ENCODE measurements around the gene S100A13.
"Not testable (repeated sequence)": the region's sequence is repeated elsewhere in the genome, so short reads cannot be mapped to it uniquely, and the experiment has no call there.

GRCh38 chr1:153575081-153575491 is 52.2 kb downstream of the S100A13 start:
- TF ChIP-seq, protein P1, sequence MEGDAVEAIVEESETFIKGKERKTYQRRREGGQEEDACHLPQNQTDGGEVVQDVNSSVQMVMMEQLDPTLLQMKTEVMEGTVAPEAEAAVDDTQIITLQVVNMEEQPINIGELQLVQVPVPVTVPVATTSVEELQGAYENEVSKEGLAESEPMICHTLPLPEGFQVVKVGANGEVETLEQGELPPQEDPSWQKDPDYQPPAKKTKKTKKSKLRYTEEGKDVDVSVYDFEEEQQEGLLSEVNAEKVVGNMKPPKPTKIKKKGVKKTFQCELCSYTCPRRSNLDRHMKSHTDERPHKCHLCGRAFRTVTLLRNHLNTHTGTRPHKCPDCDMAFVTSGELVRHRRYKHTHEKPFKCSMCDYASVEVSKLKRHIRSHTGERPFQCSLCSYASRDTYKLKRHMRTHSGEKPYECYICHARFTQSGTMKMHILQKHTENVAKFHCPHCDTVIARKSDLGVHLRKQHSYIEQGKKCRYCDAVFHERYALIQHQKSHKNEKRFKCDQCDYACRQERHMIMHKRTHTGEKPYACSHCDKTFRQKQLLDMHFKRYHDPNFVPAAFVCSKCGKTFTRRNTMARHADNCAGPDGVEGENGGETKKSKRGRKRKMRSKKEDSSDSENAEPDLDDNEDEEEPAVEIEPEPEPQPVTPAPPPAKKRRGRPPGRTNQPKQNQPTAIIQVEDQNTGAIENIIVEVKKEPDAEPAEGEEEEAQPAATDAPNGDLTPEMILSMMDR (conservative IDR thresholded peaks at IDR 0.05; ENCODE audit: low read depth, low read length): not testable (repeated sequence)
- TF ChIP-seq EZH2phosphoT487 (IDR thresholded peaks at IDR 0.05; ENCODE audit: borderline replicate concordance, low read length): not testable (repeated sequence)

All from PC-3 (cell line).